ENCODE measurements around the gene IRAK1. TPM values are rescaled to one million over a fixed set of nuclear protein-coding genes. Genes with fewer than 3 reads are reported as not detected.

IRAK1 gene
- total and polyA plus RNA-seq, 2 donors (not counting 3 experiments of a cell fraction or from before 2014, with no cell fraction given) = 63.6 to 138 TPM

DNA sequence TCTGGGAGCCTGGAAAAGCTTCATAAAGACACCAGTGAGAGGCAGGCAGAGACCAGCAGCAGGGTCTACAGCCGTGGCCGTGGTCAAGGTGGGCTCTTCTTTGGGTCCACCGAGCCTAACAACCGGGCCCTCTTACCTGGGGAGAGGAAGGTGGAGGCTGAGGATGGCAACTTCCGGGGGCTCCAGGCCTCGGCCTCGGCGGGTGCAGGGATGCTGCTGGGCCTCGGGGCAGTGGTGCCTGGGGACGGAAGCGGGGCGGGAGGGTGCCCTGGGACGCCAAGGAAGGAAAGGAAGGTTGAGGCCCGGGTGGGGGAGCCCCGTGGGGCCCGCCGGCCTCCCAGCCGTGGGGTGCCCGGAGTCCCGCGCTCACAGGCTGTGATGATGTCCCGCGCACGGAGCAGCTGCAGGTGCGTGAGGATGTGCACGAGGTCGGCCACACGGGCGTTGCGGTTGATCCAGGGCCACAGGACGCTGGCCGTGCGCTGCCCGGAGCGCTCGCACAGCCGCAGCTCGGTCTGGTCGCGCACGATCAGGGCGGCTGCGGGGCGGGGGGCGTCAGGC, 561 bp downstream of the IRAK1 start:
- peaks cover 25% of the 10 kb centered on the region for H3K4me1 ChIP-seq (ENCODE audit: control insufficient read depth, extremely low read depth, insufficient read depth, low read length)
- peak overlapping the region; percentile 44 to 69 (median 59) for H3K4me3 ChIP-seq (replicated peaks in 1 of 3; ENCODE audit: insufficient read depth in 1 of 3, low read depth in 1 of 3, low read length in 3 of 3)
- no peak overlapping the region for H2AFZ ChIP-seq (ENCODE audit: low read depth, low read length)

More for the DNA sequence above, 561 bp downstream of the IRAK1 start:
- Histone ChIP-seq H3K36me3 (ENCODE audit: control insufficient read depth in 2 of 2, extremely low read depth in 1 of 2, insufficient read depth in 2 of 2, low read length in 2 of 2) (peaks cover 0 to 17% of the 10 kb centered on the region in 2 experiments), H3K27me3 (ENCODE audit: control insufficient read depth in 2 of 2, insufficient read depth in 2 of 2, low read length in 2 of 2) (no peaks in the 10 kb centered on the region), H3K4me2 (ENCODE audit: insufficient read depth, low read length) (peak overlapping the region; percentile 82), H3K79me2 (ENCODE audit: control insufficient read depth, insufficient read depth, low read length) (peaks cover 28% of the 10 kb centered on the region), H4K20me1 (replicated peaks; ENCODE audit: control insufficient read depth, extremely low read depth, insufficient read depth, low read length) (no peaks in the 10 kb centered on the region), H3K27ac (ENCODE audit: insufficient read depth, low read depth, low read length) (peak overlapping the region; percentile 75), H3K9me1 (replicated peaks; ENCODE audit: control insufficient read depth, extremely low read depth, insufficient read depth, low read length) (no peaks in the 10 kb centered on the region), H3K9ac (replicated peaks; ENCODE audit: extremely low read depth, insufficient read depth, low read length) (peak overlapping the region; percentile 82), H3K9me3 (replicated peaks; ENCODE audit: control insufficient read depth, insufficient read depth, low read length) (no peaks in the 10 kb centered on the region)
- ChIA-PET CTCF (interaction anchor here (1.5 to 3.5 kb wide), 2 partner anchors 8 to 27 kb away, joined by 3 to 14 read pairs; no protein-coding TSS in a partner anchor), POLR2A (no interaction called here)
- FAIRE-seq (no peak), DNase-seq (ENCODE audit: low read depth, low spot score) (no peak)
- TSS peak; percentile 47 for BruUV-seq (replicated peaks)
- intact Hi-C loops (cut with micrococcal nuclease) (loop anchor here (1.0 kb wide), 1 partner anchor 47 kb away; the partner anchor contains the start of gene TMEM187), dilution Hi-C loops (cut with MboI; ENCODE audit: extremely low pct_ligation_motif_present, low sequenced_read_pairs) (no loop called here)
- TF ChIP-seq POLR2A (IDR thresholded peaks at IDR 0.05; ENCODE audit: low read depth, low read length) (no peak), FOS (IDR thresholded peaks at IDR 0.05; ENCODE audit: borderline replicate concordance, insufficient read depth, low read length) (no peak), GATA2 (IDR thresholded peaks at IDR 0.05; ENCODE audit: insufficient read depth, insufficient read length, low read depth, low read length) (no peak), EZH2 (IDR thresholded peaks at IDR 0.05; ENCODE audit: borderline replicate concordance, low read depth, low read length, severe bottlenecking) (no peak), POLR2AphosphoS5 (IDR thresholded peaks at IDR 0.05; ENCODE audit: insufficient read depth, low read depth, low read length) (no peak), MYC (IDR thresholded peaks at IDR 0.05; ENCODE audit: low read depth, low read length) (no peak), JUN (IDR thresholded peaks at IDR 0.05; ENCODE audit: borderline replicate concordance, insufficient read depth, insufficient read length, low read depth) (no peak)
- TF ChIP-seq, protein P1, sequence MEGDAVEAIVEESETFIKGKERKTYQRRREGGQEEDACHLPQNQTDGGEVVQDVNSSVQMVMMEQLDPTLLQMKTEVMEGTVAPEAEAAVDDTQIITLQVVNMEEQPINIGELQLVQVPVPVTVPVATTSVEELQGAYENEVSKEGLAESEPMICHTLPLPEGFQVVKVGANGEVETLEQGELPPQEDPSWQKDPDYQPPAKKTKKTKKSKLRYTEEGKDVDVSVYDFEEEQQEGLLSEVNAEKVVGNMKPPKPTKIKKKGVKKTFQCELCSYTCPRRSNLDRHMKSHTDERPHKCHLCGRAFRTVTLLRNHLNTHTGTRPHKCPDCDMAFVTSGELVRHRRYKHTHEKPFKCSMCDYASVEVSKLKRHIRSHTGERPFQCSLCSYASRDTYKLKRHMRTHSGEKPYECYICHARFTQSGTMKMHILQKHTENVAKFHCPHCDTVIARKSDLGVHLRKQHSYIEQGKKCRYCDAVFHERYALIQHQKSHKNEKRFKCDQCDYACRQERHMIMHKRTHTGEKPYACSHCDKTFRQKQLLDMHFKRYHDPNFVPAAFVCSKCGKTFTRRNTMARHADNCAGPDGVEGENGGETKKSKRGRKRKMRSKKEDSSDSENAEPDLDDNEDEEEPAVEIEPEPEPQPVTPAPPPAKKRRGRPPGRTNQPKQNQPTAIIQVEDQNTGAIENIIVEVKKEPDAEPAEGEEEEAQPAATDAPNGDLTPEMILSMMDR (IDR thresholded peaks at IDR 0.05; ENCODE audit: extremely low read depth in 1 of 2, insufficient read depth in 1 of 2, low read depth in 1 of 2, low read length in 2 of 2) = no peak
- TF ChIP-seq, protein P2, sequence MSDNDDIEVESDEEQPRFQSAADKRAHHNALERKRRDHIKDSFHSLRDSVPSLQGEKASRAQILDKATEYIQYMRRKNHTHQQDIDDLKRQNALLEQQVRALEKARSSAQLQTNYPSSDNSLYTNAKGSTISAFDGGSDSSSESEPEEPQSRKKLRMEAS (IDR thresholded peaks at IDR 0.05; ENCODE audit: insufficient read depth, insufficient read length) = no peak

Measured in endothelial cell of umbilical vein (primary cell).